ENCODE results near the gene LRRC63.

DNA sequence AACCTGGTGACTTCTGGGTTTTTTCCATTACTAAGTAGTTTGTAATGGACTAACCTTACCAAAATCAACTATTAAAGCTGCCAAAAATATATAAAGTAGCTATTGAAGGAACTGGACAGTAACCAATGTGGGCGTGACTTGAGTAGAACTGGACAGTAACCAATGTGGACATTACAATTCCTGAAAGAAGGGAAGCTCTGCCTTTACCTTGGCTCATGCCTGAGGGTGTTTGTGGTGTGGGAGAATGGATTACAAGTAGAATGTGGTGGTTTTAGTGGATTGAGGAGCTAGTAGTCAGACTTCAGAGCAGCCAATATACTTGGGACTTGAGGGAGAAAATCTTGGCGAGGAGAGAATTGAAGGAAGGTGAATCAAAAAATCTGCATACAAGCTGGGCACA, 17.5 kb downstream of the LRRC63 start:
- TF ChIP-seq, protein P1, sequence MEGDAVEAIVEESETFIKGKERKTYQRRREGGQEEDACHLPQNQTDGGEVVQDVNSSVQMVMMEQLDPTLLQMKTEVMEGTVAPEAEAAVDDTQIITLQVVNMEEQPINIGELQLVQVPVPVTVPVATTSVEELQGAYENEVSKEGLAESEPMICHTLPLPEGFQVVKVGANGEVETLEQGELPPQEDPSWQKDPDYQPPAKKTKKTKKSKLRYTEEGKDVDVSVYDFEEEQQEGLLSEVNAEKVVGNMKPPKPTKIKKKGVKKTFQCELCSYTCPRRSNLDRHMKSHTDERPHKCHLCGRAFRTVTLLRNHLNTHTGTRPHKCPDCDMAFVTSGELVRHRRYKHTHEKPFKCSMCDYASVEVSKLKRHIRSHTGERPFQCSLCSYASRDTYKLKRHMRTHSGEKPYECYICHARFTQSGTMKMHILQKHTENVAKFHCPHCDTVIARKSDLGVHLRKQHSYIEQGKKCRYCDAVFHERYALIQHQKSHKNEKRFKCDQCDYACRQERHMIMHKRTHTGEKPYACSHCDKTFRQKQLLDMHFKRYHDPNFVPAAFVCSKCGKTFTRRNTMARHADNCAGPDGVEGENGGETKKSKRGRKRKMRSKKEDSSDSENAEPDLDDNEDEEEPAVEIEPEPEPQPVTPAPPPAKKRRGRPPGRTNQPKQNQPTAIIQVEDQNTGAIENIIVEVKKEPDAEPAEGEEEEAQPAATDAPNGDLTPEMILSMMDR (IDR thresholded peaks at IDR 0.05) = no peak
- TF ChIP-seq POLR2AphosphoS5 (IDR thresholded peaks at IDR 0.05) (no peak), POLR2A (IDR thresholded peaks at IDR 0.05) (no peak)
